KG1 (cell line): Measurements from ENCODE around the gene ANO8.

ENCODE experiments used
- DNase-seq: peaks from one replicate; lab custom pipeline; 2025; lab: John Stamatoyannopoulos, UW

Gene ANO8

GRCh38 chr19:17346109-17346671 is 11.5 kb upstream of the ANO8 start:
- peak; percentile 44 for DNase-seq

- DNase-seq: no peak
These were observed 7.2 kb upstream of the ANO8 start for GRCh38 chr19:17341845-17342244.

GRCh38 chr19:17341386-17341785 is 6.7 kb upstream of the ANO8 start:
- DNase-seq: no peak

GRCh38 chr19:17340871-17341357 is 6.3 kb upstream of the ANO8 start:
- DNase-seq: no peak

GRCh38 chr19:17340302-17340870 is 5.7 kb upstream of the ANO8 start:
- no peak for DNase-seq

- DNase-seq: no peak
These were observed 4.6 kb upstream of the ANO8 start for GRCh38 chr19:17339088-17339741.

- DNase-seq: no peak
These were observed 3.9 kb upstream of the ANO8 start for GRCh38 chr19:17338433-17339078.

GRCh38 chr19:17337675-17338432 is 3.2 kb upstream of the ANO8 start:
- no peak for DNase-seq

- peak; percentile 97 for DNase-seq
These were observed 2.4 kb upstream of the ANO8 start, which contains the start of gene GTPBP3 for GRCh38 chr19:17336872-17337674. Gene GTPBP3 (plus strand): TSS chr19:17337553. CDS start chr19:17337612, 59 bp downstream.

- DNase-seq: no peak
These were observed 920 bp upstream of the ANO8 start for GRCh38 chr19:17335575-17335974.

- DNase-seq: no peak
These were observed 843 bp downstream of the ANO8 start for GRCh38 chr19:17333611-17334413.

- DNase-seq: no peak
These were observed 1.7 kb downstream of the ANO8 start for GRCh38 chr19:17332677-17333581.

GRCh38 chr19:17332360-17332676 is 2.3 kb downstream of the ANO8 start:
- DNase-seq: no peak

- no peak for DNase-seq
These were observed 3.6 kb downstream of the ANO8 start for GRCh38 chr19:17331045-17331558.

GRCh38 chr19:17330262-17331044 is 4.2 kb downstream of the ANO8 start:
- DNase-seq: no peak

- no peak for DNase-seq
These were observed 5.0 kb downstream of the ANO8 start for GRCh38 chr19:17329366-17330261.
